Central memory CD8-positive, alpha-beta T cell (primary cell): ENCODE results near the gene MGRN1.
"Not testable (repeated sequence)": the region's sequence is repeated elsewhere in the genome, so short reads cannot be mapped to it uniquely, and the experiment has no call there.

Experiments used
- ATAC-seq: fragments of 150-1000 bp; cut with Tn5 transposase; replicated peaks from 2 replicates; pipeline ENCODE4 v1.10.0; 2022; ENCODE audit warnings: mild to moderate bottlenecking, moderate FRiP score, moderate number of reproducible peaks; ENCODE audit not compliant: poor library complexity, severe bottlenecking; ENCODE audit errors: extremely low read depth
- DNase-seq, 2 donors: peaks; one replicate each; pipeline ENCODE4 v3.0.0; 2021; ENCODE audit warnings: low spot score in 2 of 2
- H3K27ac Mint-ChIP-seq: one replicate; pipeline ENCODE4 v1.8.0; 2022; ENCODE audit warnings: low read depth, mild to moderate bottlenecking, moderate library complexity, mixed read lengths
- H3K27me3 Mint-ChIP-seq: one replicate; pipeline ENCODE4 v1.8.0; 2022; ENCODE audit warnings: mixed read lengths
- H3K36me3 Mint-ChIP-seq: one replicate; pipeline ENCODE4 v1.8.0; 2022; ENCODE audit warnings: mild to moderate bottlenecking, moderate library complexity, mixed read lengths; ENCODE audit not compliant: insufficient read depth
- H3K4me1 Mint-ChIP-seq: one replicate; pipeline ENCODE4 v1.8.0; 2022; ENCODE audit warnings: mixed read lengths
- H3K4me3 Mint-ChIP-seq: one replicate; pipeline ENCODE4 v1.8.0; 2022; ENCODE audit warnings: mild to moderate bottlenecking, moderate library complexity, mixed read lengths
- H3K9me3 Mint-ChIP-seq: one replicate; pipeline ENCODE4 v1.8.0; 2022; ENCODE audit warnings: mixed read lengths

MGRN1 gene

DNA sequence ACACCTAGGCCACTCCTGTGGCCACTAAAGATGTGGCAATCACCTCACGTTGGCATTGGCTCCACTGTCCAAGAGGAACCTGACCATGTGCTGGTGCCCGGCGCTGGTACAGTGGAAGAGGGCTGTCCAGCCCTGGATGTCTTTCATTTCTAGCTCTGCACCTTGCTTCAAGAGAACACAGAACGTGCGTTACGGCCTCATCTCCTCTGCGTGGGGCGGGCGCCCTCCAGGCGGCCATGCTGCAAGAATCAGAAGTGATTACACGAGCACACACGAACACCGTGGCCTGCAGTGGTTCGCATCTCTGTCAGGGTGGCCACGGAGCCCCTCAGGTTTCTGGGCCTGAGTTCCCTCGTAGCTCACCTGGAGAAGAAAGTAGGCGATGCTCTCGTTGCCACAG is 102.0 kb downstream of the MGRN1 start:
- H3K9me3 Mint-ChIP-seq, result no peaks in the 10 kb centered on the region
- H3K4me1 Mint-ChIP-seq, result peaks cover 6% of the 10 kb centered on the region
- no peak overlapping the region for H3K4me3 Mint-ChIP-seq
- no peak overlapping the region for H3K27ac Mint-ChIP-seq
- no peak for DNase-seq
- H3K27me3 Mint-ChIP-seq, result no peaks in the 10 kb centered on the region
- peaks cover 17% of the 10 kb centered on the region for H3K36me3 Mint-ChIP-seq
- no peak for ATAC-seq

DNA sequence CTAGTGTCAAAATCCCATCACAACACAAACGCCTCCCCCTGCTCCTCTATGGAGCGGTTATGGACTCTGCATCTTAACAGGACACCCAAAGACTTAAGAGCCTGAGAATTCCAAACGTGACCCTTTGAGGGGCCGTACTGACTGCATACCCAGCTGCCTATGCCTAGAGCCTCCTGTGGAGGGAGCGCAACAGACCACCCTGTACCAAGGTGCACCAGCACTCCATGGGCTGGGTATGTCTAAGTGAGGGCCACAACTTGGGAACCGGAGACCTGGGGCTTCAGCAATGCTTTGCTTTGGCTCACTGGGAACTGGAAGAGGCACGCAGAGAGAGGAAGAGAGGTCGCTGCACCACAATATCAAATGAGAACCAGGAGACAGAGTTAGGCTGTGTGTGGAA is 104.0 kb downstream of the MGRN1 start:
- H3K27ac Mint-ChIP-seq, result no peak overlapping the region

GRCh38 chr16:4729876-4730275 is 105.2 kb downstream of the MGRN1 start:
- Mint-ChIP-seq H3K4me3 (no peak overlapping the region), H3K36me3 (peaks cover 15% of the 10 kb centered on the region), H3K4me1 (peaks cover 13% of the 10 kb centered on the region), H3K27me3 (no peaks in the 10 kb centered on the region), H3K27ac (no peak overlapping the region), H3K9me3 (no peaks in the 10 kb centered on the region)
- ATAC-seq (no peak), DNase-seq (no peak)

More for the DNA sequence above, 104.0 kb downstream of the MGRN1 start:
- Mint-ChIP-seq H3K36me3 (peaks cover 14% of the 10 kb centered on the region), H3K4me3 (no peak overlapping the region), H3K9me3 (no peaks in the 10 kb centered on the region), H3K4me1 (peaks cover 11% of the 10 kb centered on the region), H3K27me3 (no peaks in the 10 kb centered on the region)
- ATAC-seq, result no peak
- DNase-seq, result no peak

- ATAC-seq (no peak), DNase-seq (no peak)
- Mint-ChIP-seq H3K4me3 (peak overlapping the region; percentile 92), H3K27ac (peak overlapping the region; percentile 19), H3K9me3 (no peaks in the 10 kb centered on the region), H3K36me3 (peaks cover 13% of the 10 kb centered on the region), H3K4me1 (peaks cover 19% of the 10 kb centered on the region), H3K27me3 (no peaks in the 10 kb centered on the region)
Observed at GRCh38 chr16:4733211-4733742, 108.7 kb downstream of the MGRN1 start.

- ATAC-seq, result peak; percentile 8
- no peak for DNase-seq
- Mint-ChIP-seq H3K27ac (peak overlapping the region; percentile 19), H3K36me3 (peaks cover 13% of the 10 kb centered on the region), H3K9me3 (no peaks in the 10 kb centered on the region), H3K4me3 (peak overlapping the region; percentile 92), H3K27me3 (no peaks in the 10 kb centered on the region), H3K4me1 (peaks cover 19% of the 10 kb centered on the region)
Observed at GRCh38 chr16:4733747-4734062, 109.1 kb downstream of the MGRN1 start.

DNA sequence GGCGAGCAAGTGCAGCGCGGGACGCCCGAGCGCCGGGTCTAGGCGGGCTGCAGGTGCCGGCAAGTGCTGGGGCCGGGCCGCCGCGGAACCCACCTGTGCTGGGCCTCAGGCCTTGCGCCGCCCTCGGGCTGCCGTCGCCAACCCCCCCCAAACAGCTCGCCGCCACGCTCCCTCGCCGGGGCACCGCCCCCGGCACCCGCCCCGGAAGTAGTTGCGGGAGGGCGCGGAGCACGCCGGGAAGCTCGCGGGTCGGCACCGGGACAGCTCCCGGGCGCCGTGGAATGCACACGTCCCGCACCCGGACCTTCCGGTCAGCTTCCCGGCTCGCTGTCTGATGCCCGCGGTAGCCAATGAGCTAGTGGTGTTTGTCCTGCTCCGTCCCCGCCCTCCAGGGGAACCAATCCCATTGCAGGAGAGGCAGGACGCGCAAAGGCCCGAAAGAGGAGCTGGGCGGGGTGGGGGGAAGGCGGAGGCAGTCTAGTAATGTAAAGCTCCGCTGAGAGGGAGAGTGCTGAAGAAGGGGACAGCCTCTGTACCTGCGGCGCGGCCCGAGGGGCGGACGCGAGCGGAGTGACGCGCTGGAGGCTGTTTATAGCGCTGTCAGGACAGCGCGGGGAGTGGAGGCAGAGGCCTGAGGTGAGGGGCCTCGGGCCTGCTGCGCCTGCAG is 109.6 kb downstream of the MGRN1 start, which contains the start of the genes ANKS3 and DNAAF8:
TSS of gene ANKS3 (minus strand) at position 209 of the 667 bp plus-strand sequence. CDS start 4,122 bp downstream, outside the sequence.
TSS of gene DNAAF8 (plus strand) at position 475 of the 667 bp plus-strand sequence. CDS start 1,978 bp downstream, outside the sequence.
- Mint-ChIP-seq H3K4me3 (peak within 1 kb of the TSS; percentile 92), H3K36me3 (peaks cover 9% of the 10 kb centered on the region), H3K4me1 (peaks cover 19% of the 10 kb centered on the region), H3K9me3 (no peaks in the 10 kb centered on the region), H3K27ac (peak within 1 kb of the TSS; percentile 63), H3K27me3 (no peaks in the 10 kb centered on the region)
- ATAC-seq, result peak; percentile 80
- peak; percentile 60 to 63 for DNase-seq

- no peaks in the 10 kb centered on the region for H3K27me3 Mint-ChIP-seq
Observed at GRCh38 chr16:4734730-4735535, 110.3 kb downstream of the MGRN1 start.

DNA sequence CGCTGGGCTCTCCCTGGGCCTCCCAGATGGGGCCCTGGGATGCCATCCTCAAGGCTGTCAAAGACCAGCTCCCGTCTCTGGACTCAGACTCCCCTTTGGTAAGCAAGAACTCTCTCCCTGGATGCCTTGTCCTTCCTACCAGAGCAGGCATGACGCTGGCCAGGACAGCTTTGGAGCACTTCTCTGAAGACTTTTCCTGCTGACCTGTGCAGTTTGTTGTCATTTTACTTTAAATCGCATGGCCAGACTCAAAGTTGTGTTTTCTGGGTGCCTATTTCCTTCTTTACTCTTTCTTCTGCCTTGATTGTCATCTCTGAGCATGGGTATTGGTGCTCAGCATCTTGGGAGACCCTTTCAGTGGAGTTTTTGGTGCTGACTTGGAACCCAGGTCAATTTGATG is 111.9 kb downstream of the MGRN1 start:
- Mint-ChIP-seq H3K27ac (no peak overlapping the region), H3K27me3 (no peaks in the 10 kb centered on the region), H3K4me3 (peak overlapping the region; percentile 12)

More at GRCh38 chr16:4734730-4735535, 110.3 kb downstream of the MGRN1 start:
- ATAC-seq, result peak; percentile 86
- no peaks in the 10 kb centered on the region for H3K9me3 Mint-ChIP-seq
- peak overlapping the region; percentile 92 for H3K4me3 Mint-ChIP-seq
- H3K27ac Mint-ChIP-seq, result peak overlapping the region; percentile 63
- peaks cover 19% of the 10 kb centered on the region for H3K4me1 Mint-ChIP-seq
- peaks cover 9% of the 10 kb centered on the region for H3K36me3 Mint-ChIP-seq
- DNase-seq, result peak; percentile 89 to 90

DNA sequence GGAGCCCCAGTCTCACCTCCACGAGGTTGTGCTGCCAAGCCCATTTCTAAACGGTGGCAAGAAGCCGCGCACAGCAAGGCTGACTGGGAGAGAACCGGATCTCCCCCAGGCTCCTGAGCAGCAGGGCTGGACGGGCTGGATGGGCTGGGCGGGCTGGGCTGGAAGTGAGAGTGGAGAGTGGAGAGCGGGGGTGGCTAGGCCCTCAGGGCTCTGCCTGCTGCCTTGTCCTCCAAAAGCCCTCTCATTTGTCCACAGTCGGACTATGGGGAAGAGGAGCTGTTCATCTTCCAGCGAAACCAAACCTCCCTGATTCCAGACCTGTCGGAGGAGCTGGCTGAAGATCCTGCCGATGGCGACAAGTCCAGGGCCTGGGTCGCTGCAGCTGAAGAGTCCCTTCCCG is 112.9 kb downstream of the MGRN1 start:
- ATAC-seq (no peak), DNase-seq (no peak)
- H3K36me3 Mint-ChIP-seq, result peaks cover 7% of the 10 kb centered on the region
- no peak overlapping the region for H3K27ac Mint-ChIP-seq
- H3K9me3 Mint-ChIP-seq, result no peaks in the 10 kb centered on the region
- H3K4me3 Mint-ChIP-seq, result no peak overlapping the region
- H3K27me3 Mint-ChIP-seq, result no peaks in the 10 kb centered on the region
- peaks cover 12% of the 10 kb centered on the region for H3K4me1 Mint-ChIP-seq

More for the DNA sequence above, 111.9 kb downstream of the MGRN1 start:
- DNase-seq (no peak), ATAC-seq (no peak)
- Mint-ChIP-seq H3K4me1 (peaks cover 14% of the 10 kb centered on the region), H3K9me3 (no peaks in the 10 kb centered on the region), H3K36me3 (peaks cover 7% of the 10 kb centered on the region)

GRCh38 chr16:4738370-4738769 is 113.7 kb downstream of the MGRN1 start:
- ATAC-seq, H3K4me3 Mint-ChIP-seq: not testable (repeated sequence)
- peaks cover 12% of the 10 kb centered on the region for H3K4me1 Mint-ChIP-seq

More at GRCh38 chr16:4738370-4738769, 113.7 kb downstream of the MGRN1 start:
- not testable (repeated sequence) for H3K9me3 Mint-ChIP-seq, DNase-seq, H3K36me3 Mint-ChIP-seq, H3K27me3 Mint-ChIP-seq, H3K27ac Mint-ChIP-seq
